HK-2 (cell line): ENCODE measurements around the gene RASAL2.
A peak's percentile ranks its signal among the peaks of the same experiment; 100 is the strongest.
"Not testable (repeated sequence)": the region's sequence is repeated elsewhere in the genome, so short reads cannot be mapped to it uniquely, and the experiment has no call there.

Experiments used
- DNase-seq: peaks from one replicate; pipeline ENCODE4 v3.0.0-alpha.2; 2018; ENCODE audit not compliant: unreplicated experiment

RASAL2 gene

GRCh38 chr1:178119628-178120027 is 25.7 kb downstream of the RASAL2 start:
- DNase-seq = no peak

DNA sequence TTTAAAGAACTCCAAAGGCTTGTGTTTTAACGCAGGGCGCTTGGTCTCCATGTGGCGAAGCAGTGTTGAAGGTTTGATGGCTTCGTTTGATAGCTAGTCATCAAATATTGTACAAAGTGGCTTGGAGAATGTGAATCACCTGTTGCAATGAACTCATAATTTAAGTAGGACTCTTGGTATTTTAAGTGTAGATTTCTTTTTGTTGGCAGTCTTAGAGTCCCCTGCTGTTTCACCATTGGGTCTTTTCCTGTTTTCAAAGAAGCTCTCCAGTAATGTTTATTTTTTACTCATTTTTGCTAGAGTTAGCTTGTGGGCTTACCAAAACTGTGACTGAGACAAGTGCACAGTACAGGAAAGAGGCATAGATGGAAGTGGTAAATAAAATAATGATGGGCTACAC is 26.2 kb downstream of the RASAL2 start:
- no peak for DNase-seq

DNA sequence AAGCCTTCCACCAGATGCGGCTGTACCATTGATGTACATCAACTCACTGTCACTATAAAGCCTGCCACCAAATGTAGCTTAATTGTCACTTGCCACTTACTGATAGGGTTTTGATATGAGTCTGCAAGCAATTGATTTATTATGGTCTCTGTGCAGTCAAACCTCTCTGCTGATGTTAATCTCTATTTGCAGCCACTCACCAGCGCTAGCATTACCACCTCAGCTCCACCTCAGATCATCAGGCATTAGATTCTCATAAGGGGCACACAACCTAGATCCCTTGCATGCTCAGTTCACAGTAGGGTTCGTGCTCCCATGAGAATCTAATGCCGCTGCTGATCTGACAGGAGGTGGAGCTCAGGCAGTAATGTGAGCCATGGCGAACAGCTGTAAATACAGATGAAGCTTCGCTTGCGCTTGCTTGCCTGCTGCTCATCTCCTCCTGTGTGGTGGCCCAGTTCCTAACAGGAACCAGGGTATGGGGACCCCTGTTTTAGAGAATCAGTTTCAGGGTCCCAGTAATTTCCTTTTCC is 26.7 kb downstream of the RASAL2 start:
- DNase-seq = not testable (repeated sequence)

- no peak for DNase-seq
Measured at GRCh38 chr1:178121883-178122282, 28.0 kb downstream of the RASAL2 start.

DNA sequence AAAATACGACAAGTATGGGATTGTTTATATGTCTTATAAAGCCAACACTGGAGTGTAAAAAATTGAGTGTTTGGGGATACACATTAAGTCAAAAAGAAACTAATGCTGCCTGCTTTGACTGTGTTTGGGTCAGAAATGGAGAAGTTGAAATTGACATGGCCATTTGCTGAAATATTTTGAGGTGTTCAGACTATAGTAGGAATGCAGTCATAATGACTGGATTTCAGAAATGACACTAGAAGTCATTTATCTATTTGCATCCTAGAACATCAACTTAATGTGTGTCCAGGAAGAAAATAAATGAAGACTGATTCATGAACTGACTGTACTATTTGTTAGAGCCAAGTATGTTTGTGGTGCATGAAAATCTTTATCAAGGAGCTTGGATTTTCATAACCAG is 28.4 kb downstream of the RASAL2 start:
- no peak for DNase-seq

GRCh38 chr1:178124115-178124514 is 30.2 kb downstream of the RASAL2 start:
- no peak for DNase-seq

GRCh38 chr1:178126261-178126660 is 32.4 kb downstream of the RASAL2 start:
- no peak for DNase-seq

GRCh38 chr1:178126741-178127185 is 32.9 kb downstream of the RASAL2 start:
- DNase-seq = peak; percentile 59

DNA sequence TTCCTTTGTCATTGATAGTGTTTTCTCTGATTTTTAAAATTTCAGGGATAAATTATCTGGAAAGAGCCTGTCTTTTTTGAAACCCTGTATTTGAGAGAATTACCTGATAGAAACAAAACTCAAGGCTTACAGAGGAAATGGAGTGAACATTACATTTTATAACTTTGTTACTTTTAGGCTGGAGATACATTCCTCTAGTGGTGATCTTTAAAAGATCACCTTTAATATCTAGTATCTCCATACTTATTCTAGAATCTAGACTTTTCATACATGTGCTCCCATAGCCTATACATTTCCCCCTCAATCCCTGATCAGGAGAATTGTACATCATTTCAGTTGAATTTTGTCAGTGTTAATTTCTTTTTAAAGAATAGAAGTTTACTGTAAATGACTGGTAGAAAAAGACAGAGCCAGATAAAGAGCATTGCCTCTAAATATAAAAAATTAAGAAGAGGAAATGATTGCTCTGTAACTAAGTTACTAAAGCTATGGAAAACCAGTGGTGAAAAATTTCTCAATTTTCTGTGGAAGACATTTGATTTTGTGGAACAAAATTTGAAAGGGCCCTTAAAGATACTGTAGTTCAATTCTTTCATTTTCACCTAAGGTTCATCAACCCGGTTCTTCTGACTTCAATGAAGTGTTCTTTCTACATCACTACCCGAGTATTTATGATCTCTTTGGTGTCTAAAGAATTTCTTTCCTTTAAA is 33.7 kb downstream of the RASAL2 start:
- no peak for DNase-seq

DNA sequence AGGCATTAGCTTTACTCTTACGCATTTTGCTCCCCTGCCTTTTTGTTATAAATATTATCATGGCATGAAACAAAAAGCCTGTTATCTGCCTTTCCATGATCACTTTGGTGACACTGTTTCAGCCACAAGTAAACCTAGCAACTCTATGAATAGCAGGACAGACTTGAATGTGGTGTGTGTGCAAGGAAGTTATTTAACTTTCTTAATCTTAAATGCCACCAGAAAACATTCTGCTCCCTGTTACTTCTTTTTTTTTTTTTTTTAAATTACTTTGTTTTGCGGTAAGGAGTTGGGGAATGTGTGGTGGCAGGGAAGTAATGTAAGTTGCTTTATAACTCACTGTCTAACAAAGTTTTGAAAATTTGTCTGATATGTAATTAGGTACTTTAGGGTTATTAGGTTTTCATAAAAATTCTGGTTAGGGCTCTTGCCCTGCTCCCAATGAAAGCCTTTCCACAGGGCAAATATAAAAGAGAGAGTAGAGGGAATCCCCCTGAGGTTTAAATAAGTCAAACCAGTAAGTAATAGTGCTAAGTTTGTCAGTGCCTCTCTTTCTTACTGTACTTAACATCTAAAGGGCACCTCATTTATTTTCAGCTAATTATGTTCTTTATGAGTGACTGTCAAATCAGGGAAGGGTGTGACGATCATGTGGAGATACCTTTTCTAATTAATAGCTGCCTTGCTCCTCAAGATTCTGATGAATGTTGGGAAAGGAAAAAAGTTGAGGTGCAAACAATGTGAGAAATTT is 39.5 kb downstream of the RASAL2 start:
- no peak for DNase-seq

- peak; percentile 24 for DNase-seq
Measured at GRCh38 chr1:178134061-178134460, 40.2 kb downstream of the RASAL2 start.

DNA sequence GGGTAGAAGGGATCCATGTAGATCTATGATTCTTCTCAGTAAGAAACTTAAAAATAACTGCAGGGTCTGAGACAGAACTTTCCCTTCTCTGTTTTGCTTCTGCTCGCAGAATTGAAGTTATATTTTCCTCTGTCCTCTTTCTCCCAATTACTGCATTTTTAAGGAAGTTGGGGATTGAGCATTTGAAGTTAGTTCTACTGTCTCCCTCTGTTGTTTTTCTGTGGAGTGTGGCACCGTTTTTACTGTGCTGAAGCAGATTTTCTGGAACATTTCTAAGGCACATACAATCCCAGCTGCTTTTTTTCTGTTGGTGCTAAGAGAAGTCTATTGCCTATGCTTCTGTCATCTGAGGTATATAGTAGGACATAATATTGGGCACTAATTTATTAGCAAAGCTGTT is 43.3 kb downstream of the RASAL2 start:
- DNase-seq = no peak

- DNase-seq = no peak
Measured at GRCh38 chr1:178142806-178143205, 48.9 kb downstream of the RASAL2 start.

- DNase-seq = no peak
Measured at GRCh38 chr1:178143730-178144690, 50.1 kb downstream of the RASAL2 start.

DNA sequence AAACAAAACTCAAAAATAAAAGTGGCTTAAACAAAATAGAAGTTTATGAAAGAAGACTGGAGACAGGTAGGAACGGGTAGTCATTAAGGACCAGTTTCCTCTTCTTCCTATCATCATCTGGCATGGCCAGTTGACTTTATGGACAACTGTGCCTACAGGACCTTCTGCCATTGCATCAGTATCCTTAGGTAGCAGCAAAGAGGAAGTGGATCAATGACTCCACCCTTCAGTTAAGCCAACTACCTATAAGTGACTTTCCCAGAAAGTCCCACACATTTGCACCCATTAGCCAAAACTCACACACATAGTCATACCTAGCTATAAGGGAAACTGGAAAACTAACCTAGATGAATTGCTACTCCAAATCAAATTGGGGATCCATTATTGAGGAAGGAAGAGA is 51.7 kb downstream of the RASAL2 start:
- no peak for DNase-seq

DNA sequence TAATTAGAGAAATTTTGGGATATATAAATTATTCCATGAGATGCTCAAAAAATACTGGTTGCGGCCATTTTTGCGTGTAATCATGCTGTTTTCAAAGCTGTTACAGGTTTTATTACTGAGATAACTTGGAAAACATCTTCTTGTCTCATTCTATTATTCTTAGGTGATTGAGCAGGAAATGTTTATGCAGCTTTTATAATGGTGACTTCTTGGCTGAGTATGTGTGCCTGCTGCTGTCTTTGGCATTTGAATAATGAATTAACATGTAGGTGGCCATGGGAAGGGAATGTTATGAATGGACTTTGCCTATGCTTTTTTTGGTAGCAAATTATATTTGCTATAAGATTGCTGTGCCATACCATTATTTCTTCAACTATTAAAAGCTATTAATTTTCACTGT is 52.5 kb downstream of the RASAL2 start:
- DNase-seq = no peak

DNA sequence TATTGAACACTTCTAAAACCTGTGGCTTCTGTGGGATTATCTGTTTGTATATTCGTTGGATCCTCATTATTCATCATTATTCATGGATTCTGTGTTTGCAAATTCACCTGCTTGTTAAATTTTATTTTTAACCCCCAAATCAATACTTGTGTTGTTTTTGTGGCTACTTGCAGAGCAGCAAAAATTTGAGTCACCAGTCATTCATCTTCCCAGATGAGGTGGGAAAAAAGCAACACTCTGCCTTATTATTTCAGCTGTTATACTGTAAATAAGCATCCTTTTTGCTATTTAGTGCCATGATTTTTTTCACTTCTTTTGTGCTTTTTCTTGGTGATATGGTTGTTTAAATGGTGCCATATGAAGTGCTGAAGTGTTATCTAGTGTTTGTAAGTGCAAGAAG is 56.7 kb downstream of the RASAL2 start:
- DNase-seq = no peak

GRCh38 chr1:178151831-178152230 is 57.9 kb downstream of the RASAL2 start:
- no peak for DNase-seq

- DNase-seq = no peak
Measured at GRCh38 chr1:178155481-178156255, 61.8 kb downstream of the RASAL2 start.

GRCh38 chr1:178160736-178161475 is 67.0 kb downstream of the RASAL2 start:
- no peak for DNase-seq
